Heart left ventricle (tissue), 13 donors: Measurements from ENCODE around the gene PRKAG2.

Experiments
- POLR2A ChIP-seq, 2 donors: fragments of 450-650 bp; IDR thresholded peaks; one replicate each; pipeline ENCODE4 v1.6.1; 2017; ENCODE audit warnings: antibody characterized with exemption in 2 of 2, mild to moderate bottlenecking in 2 of 2, moderate library complexity in 2 of 2
- TF ChIP-seq, protein P1 (sequence below), 12 donors: fragments of 200-600 bp; sonication (generic) in 4 of 12; IDR thresholded peaks; one replicate each; pipeline versions ENCODE4 v1.5.0 to v1.8.0; 2018 to 2022; ENCODE audit warnings: antibody characterized with exemption in 12 of 12, mild to moderate bottlenecking in 5 of 12
- donor health status: ischemic (EF 13 %, LVEDD 7.1; RV severe dilation, severe dysfunction).
- donor health status: DM: no; HTN: yes; CAD: no.
- donor health status: DM: no; HTN: no; CAD: no.
- donor health status: ischemic (EF 25% LVEDD 6.9; RV normal size, moderate dysfunction).
- donor health status: ischemic (EF 25% LVEDD 5.7; RV mildly dilated, moderate dysfunction).
- donor health status: ischemic (EF 35%, LVEDD 5.7; RV mildly dilated, moderate dysfunction).
- donor health status: nonischemic (EF 11% LVEDD 7.7; RV severe dilation, severe dysfunction).
- donor health status: DM: yes; HTN: yes; CAD: no.
- donor health status: PGD.
- donor health status: ischemic (EF 29% LVEDD 5.4; RV normal size, mild dysfunction).
- donor health status: nonischemic (EF 23%, LVEDD 6.1; RV moderate dilation, normal function).

DNA sequence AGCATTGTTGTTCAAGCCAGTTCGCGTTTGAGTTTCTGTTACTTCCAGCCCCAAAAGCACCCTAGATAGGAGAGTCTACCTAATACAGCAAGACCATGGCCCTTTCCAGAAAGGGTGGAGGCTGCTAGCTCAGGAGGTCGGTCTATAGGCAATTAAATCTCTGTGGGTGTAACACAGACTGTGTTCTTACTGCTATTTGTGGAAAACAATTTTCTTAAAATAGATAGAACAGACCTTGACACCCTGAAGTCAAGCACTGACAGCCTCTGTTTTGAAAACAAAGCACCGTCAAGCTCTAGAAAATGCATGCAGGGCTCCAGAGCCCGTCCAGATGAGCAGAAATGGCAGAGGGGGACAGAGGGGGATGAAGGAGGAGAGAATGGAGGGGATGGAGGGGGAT, 156.6 kb downstream of the PRKAG2 start:
- peak in 1 of 2 donors; percentile 22 for TF ChIP-seq POLR2A (IDR thresholded peaks at IDR 0.05)
- TF ChIP-seq, protein P1, sequence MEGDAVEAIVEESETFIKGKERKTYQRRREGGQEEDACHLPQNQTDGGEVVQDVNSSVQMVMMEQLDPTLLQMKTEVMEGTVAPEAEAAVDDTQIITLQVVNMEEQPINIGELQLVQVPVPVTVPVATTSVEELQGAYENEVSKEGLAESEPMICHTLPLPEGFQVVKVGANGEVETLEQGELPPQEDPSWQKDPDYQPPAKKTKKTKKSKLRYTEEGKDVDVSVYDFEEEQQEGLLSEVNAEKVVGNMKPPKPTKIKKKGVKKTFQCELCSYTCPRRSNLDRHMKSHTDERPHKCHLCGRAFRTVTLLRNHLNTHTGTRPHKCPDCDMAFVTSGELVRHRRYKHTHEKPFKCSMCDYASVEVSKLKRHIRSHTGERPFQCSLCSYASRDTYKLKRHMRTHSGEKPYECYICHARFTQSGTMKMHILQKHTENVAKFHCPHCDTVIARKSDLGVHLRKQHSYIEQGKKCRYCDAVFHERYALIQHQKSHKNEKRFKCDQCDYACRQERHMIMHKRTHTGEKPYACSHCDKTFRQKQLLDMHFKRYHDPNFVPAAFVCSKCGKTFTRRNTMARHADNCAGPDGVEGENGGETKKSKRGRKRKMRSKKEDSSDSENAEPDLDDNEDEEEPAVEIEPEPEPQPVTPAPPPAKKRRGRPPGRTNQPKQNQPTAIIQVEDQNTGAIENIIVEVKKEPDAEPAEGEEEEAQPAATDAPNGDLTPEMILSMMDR (IDR thresholded peaks at IDR 0.05): no peak
